Mucosa of rectum (tissue), 2 donors: ENCODE data around the gene ZNF273.

Experiments
- H3K27ac ChIP-seq, 2 donors: one replicate each; pipeline ENCODE4 v1.7.0; 2013; ENCODE audit warnings: inconsistent platforms in 2 of 2, low read depth in 2 of 2, low read length in 2 of 2
- H3K27me3 ChIP-seq, 2 donors: one replicate each; pipeline ENCODE4 v1.7.0; 2013; ENCODE audit warnings: low read length in 2 of 2; ENCODE audit not compliant: control insufficient read depth in 2 of 2, insufficient read depth in 2 of 2
- H3K36me3 ChIP-seq, 2 donors: one replicate each; pipeline ENCODE4 v1.7.0; 2013; ENCODE audit warnings: low read length in 2 of 2; ENCODE audit not compliant: control insufficient read depth in 2 of 2, insufficient read depth in 2 of 2
- H3K4me1 ChIP-seq, 2 donors: one replicate each; pipeline ENCODE4 v1.7.0; 2013; ENCODE audit warnings: low read length in 2 of 2, mild to moderate bottlenecking in 1 of 2; ENCODE audit not compliant: control insufficient read depth in 2 of 2, insufficient read depth in 2 of 2
- H3K4me3 ChIP-seq, 2 donors: one replicate each; pipeline ENCODE4 v1.7.0; 2013; ENCODE audit warnings: low read length in 2 of 2
- H3K9ac ChIP-seq, 2 donors: one replicate each; pipeline ENCODE4 v1.7.0; 2013; ENCODE audit warnings: low read length in 2 of 2, low read depth in 1 of 2, mild to moderate bottlenecking in 1 of 2
- H3K9me3 ChIP-seq, 2 donors: one replicate each; pipeline ENCODE4 v1.7.0; 2013; ENCODE audit warnings: low read length in 2 of 2; ENCODE audit not compliant: control insufficient read depth in 2 of 2
- donor health status: healthy.
- donor health status: Normal muscosa, but diverticular disease.

The ZNF273 gene

DNA sequence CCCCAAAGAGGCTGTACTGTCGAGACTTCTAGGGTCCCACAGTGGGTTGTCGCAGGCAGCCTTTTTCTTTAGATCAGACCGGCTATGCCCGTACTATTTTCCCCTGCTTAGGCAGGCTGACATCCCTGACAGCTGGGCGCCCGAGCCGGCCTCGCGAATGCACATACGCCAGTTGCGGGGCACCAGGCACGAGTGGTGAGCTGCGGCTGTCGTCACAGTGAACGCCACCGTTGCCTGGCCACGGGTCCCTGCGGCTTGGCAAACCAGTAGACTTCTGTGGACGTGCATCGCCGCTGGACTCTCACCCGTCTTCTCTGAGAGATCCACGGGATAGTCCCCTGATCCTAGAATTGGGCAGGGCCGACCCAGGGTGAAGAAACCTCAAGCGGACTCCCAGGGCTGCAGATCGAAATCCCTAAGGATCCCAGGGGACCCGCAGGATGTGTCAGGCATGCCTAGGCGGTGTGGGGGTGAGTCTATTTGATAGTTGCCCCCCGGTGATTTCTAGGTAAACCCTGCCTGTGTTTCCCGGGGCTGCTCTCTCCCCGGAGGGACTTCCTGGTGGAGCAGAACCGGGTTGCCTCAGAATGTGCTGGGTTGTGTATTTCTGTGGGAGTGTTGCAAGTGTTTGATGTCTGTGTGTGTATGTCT is 33.0 kb upstream of the ZNF273 start:
- no peaks in the 10 kb centered on the region for H3K9me3 ChIP-seq
- H3K36me3 ChIP-seq = no peaks in the 10 kb centered on the region
- no peaks in the 10 kb centered on the region for H3K4me1 ChIP-seq
- no peak overlapping the region for H3K9ac ChIP-seq
- H3K27me3 ChIP-seq = no peaks in the 10 kb centered on the region
- H3K4me3 ChIP-seq = no peak overlapping the region
- H3K27ac ChIP-seq = no peak overlapping the region

DNA sequence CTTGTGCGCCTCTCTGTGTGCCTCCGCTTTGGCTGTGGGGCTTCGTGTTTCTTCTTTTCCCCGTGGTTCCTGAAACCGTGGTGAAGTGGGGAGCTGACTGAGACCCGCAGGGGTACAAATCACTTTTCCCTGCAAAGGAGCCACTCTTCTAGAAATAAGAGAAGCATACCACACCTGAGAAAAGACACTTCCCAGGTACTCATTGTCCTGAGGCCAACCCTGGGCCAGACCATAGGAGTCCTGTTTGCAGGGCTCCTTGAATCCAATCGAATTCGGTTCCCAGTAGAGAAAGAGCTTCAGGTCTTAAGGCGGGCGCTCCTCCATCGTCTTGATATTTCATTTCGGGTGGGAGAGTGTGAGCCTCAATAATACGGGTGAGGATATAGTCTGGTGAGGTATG is 32.4 kb upstream of the ZNF273 start:
- Histone ChIP-seq H3K27me3 (no peaks in the 10 kb centered on the region), H3K4me1 (no peaks in the 10 kb centered on the region), H3K9ac (no peak overlapping the region), H3K27ac (no peak overlapping the region), H3K9me3 (no peaks in the 10 kb centered on the region), H3K4me3 (no peak overlapping the region), H3K36me3 (no peaks in the 10 kb centered on the region)

DNA sequence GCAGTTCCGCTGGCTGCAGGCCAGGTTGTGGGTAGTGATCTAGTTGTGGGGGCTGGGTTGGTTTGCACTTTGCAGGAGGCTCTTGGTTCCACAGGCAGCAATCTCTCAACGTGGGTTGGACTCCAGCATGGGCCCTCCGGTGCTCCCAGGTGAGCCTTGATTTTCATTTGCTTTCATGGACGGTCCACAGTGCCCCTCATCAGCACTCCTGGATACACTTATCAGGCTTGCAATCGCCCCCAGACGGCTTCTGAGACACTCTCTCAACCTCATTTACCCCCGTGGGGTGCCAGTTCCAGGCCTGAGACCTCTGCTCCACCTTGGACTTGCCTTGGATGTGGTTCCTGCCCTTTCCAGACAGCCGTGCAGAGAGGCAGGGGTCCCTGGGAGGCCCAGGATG is 31.3 kb upstream of the ZNF273 start:
- Histone ChIP-seq H3K4me1 (no peaks in the 10 kb centered on the region), H3K9ac (no peak overlapping the region), H3K36me3 (no peaks in the 10 kb centered on the region), H3K4me3 (no peak overlapping the region), H3K27me3 (no peaks in the 10 kb centered on the region), H3K9me3 (no peaks in the 10 kb centered on the region), H3K27ac (no peak overlapping the region)

DNA sequence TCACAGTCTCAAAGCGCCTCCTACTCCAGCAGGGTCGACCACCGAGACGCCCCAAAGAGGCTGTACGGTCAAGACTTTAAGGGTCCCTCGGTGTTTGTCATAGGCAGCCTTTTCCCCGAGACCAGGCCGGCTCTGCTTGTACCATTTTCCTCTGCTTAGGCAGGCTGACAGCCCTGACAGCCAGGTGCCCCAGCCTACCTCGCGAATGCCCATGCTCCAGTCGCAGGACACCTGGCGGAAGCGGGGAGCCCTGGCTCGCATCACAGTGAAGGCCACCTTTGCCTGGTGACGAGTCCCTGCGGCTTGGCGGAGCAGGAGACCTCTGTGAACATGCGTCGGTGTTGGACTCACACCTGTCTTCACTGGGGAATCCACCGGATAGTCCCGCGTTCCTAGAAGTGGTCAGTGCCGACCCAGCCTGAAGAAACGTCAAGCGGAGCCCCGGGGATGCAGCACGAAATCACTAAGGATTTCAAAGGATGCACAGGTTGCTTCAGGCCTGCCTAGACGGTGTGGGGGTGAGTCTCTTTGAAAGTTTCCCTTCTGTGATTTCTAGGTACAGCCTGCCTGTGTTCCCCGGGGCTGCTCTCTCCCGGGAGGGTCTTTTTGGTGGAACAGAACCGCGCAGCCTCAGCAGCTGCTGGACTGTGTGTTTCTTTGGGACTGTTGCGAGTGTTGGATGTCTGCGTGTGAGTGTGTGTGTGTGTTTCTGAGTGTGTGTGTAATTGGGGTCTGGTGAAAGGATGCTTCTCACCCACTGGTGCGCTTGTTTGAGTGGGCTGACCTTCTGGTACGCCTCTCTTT is 30.5 kb upstream of the ZNF273 start:
- Histone ChIP-seq H3K9me3 (no peaks in the 10 kb centered on the region), H3K36me3 (no peaks in the 10 kb centered on the region), H3K27me3 (no peaks in the 10 kb centered on the region), H3K4me3 (no peak overlapping the region), H3K9ac (no peak overlapping the region), H3K4me1 (no peaks in the 10 kb centered on the region), H3K27ac (no peak overlapping the region)

DNA sequence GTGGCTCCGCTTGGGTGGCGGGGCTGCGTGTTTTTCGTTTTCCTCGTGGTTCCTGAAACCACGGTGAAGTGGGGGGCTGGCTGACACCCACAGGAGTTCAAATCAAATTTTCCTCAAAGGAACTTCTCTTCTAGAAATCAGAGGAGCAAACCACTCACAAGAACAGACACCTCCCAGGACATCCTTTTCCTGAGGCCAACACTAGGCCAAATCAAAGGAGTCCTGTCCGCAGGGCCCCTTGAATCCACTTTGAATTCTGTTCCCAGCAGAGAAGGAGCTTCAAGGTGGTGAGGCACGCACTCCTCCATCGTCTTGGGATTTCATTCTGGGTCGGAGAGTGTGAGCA is 29.9 kb upstream of the ZNF273 start:
- no peaks in the 10 kb centered on the region for H3K9me3 ChIP-seq
- H3K27me3 ChIP-seq = no peaks in the 10 kb centered on the region
- no peak overlapping the region for H3K4me3 ChIP-seq
- no peak overlapping the region for H3K9ac ChIP-seq
- no peak overlapping the region for H3K27ac ChIP-seq
- H3K4me1 ChIP-seq = no peaks in the 10 kb centered on the region
- no peaks in the 10 kb centered on the region for H3K36me3 ChIP-seq

DNA sequence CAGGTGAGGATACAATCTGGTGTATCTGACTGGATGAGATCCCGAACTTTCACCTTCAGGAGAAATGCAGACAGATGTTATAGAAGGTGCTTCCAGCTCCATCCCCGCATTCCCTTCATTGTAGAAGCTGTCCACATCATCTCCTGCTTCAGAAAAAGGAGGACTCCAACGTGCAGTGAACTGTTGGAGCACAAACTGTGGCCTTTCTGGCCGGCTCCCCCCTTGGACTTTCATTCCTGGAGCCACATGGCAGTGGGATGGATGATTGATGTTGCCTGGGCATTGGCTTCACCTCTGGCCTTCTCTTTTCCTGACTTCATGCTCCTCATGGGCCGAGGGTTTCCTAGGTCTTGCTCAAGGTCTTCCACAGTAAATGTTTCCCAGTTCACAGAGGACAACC is 29.6 kb upstream of the ZNF273 start:
- Histone ChIP-seq H3K4me3 (no peak overlapping the region), H3K27me3 (no peaks in the 10 kb centered on the region), H3K9me3 (no peaks in the 10 kb centered on the region), H3K36me3 (no peaks in the 10 kb centered on the region), H3K9ac (no peak overlapping the region), H3K4me1 (no peaks in the 10 kb centered on the region), H3K27ac (no peak overlapping the region)

DNA sequence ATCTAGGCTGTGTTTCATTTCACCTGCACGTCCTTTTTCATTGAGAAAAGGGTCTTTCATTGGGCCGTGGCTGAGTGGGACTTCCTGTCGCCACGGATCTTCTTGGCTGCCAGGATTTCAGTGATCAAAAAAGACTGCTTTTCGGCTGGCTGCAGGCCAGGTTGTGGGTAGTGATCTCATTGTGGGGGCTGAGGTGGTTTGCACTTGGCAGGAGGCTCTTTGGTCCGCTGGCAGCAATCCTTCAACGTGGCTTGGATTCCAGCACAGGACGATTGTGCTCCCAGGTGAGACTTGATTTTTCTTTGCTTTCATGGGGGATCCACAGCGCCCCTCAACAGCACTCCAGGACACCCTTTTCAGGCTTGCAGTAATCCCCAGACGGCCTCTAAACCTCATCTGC is 29.0 kb upstream of the ZNF273 start:
- no peaks in the 10 kb centered on the region for H3K9me3 ChIP-seq
- H3K27me3 ChIP-seq = no peaks in the 10 kb centered on the region

DNA sequence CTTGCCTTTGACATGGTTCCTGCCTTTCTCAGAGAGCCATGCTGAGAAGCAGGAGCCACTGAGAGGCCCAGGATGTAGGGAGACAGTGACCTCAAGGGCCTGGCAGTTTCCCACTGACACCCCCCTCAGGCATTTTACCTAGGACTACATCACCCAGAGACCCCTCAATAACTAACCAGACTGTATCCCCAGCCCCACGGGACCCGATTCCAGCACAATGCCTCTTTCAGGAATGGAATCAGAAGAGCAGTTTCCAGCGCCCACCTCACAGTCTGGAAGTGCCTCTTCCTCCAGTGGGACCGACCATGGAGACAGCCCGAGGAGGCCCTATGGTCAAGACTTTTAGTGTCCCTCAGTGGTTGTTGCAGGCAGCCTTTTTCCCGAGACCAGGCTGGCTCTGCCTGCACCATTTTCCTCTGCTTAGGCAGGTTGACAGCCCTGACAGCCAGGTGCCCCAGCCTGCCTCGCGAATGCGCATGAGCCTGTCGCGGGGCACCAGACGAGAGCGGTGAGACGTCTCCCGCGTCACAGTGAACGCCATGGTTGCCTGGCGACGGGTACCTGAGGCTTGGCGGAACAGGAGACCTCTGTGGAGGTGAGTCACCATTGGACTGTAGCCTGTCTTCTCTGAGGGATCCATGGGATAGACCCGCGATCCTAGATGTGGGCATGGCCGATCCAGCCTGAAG is 28.4 kb upstream of the ZNF273 start:
- H3K4me3 ChIP-seq = no peak overlapping the region
- no peaks in the 10 kb centered on the region for H3K27me3 ChIP-seq
- no peaks in the 10 kb centered on the region for H3K9me3 ChIP-seq

More for the DNA sequence above, 29.0 kb upstream of the ZNF273 start:
- H3K4me1 ChIP-seq = no peaks in the 10 kb centered on the region
- H3K9ac ChIP-seq = no peak overlapping the region
- H3K36me3 ChIP-seq = no peaks in the 10 kb centered on the region
- no peak overlapping the region for H3K27ac ChIP-seq
- H3K4me3 ChIP-seq = no peak overlapping the region

DNA sequence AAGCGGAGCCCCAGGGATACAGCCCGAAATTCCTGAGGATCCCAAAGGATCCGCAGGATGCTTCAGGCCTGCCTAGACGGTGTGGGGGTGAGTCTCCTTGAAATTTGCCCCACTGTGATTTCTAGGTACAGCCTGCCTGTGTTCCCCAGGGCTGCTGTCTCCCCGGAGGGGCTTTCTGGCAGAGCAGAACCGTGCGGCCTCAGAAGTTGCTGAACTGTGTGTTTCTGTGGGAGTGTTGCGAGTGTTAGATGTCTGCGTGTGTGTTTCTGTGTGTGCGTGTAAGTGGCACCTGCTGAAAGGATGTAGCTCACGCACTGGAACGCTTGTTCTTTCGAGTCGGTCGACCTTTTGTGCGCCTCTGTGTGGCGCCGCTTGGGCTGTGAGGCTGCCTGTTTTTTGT is 27.8 kb upstream of the ZNF273 start:
- no peaks in the 10 kb centered on the region for H3K9me3 ChIP-seq

More for the DNA sequence above, 28.4 kb upstream of the ZNF273 start:
- H3K36me3 ChIP-seq = no peaks in the 10 kb centered on the region
- no peaks in the 10 kb centered on the region for H3K4me1 ChIP-seq
- no peak overlapping the region for H3K27ac ChIP-seq
- H3K9ac ChIP-seq = no peak overlapping the region

DNA sequence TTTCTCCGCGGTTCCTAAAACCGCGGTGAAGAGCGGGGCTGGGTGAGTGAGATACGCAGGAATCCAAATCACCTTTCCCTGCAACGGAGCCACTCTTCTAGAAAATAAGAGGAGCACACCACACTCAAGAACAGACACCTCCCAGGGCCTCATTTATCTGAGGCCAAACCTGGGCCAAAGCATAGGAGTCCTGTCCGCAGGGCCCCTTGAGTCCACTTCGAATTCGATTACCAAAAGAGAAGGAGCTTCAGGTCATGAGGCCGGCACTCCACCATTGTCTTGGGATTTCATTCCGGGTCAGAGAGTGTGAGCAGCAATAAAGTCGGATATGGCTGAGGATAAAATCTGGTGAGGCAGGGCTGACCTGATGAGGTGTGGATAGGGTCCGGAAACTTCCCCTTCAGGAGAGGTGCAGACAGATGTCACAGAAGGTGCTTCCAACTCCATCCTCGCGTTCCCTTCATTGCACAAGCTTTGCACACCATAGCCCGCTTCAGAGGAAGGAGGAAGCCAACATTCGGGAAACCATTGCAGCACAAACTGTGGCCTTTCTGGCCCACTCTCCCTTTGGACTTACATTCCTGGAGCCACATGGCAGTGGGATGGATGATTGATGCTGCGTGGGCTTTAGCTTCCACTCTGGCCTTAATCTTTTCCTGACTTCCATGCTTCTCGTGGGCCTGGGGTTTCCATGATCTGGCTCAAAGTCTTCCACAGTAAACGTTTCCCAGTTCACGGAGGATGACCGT is 27.2 kb upstream of the ZNF273 start:
- no peak overlapping the region for H3K4me3 ChIP-seq
- no peaks in the 10 kb centered on the region for H3K27me3 ChIP-seq
- no peak overlapping the region for H3K27ac ChIP-seq
- H3K9ac ChIP-seq = no peak overlapping the region
- no peaks in the 10 kb centered on the region for H3K4me1 ChIP-seq
- H3K9me3 ChIP-seq = no peaks in the 10 kb centered on the region
- H3K36me3 ChIP-seq = no peaks in the 10 kb centered on the region

More for the DNA sequence above, 27.8 kb upstream of the ZNF273 start:
- no peak overlapping the region for H3K4me3 ChIP-seq
- H3K27me3 ChIP-seq = no peaks in the 10 kb centered on the region
- no peak overlapping the region for H3K27ac ChIP-seq
- H3K4me1 ChIP-seq = no peaks in the 10 kb centered on the region
- no peak overlapping the region for H3K9ac ChIP-seq
- H3K36me3 ChIP-seq = no peaks in the 10 kb centered on the region
